Measurements from ENCODE around the gene PSMG3. TPM values are rescaled to one million over a fixed set of nuclear protein-coding genes. Genes with fewer than 3 reads are reported as not detected.
"Not testable (repeated sequence)": the region's sequence is repeated elsewhere in the genome, so short reads cannot be mapped to it uniquely, and the experiment has no call there.

PSMG3 gene
- total and polyA plus RNA-seq, 4 donors = 14.1 to 45.2 (median 30.9) TPM

GRCh38 chr7:1586827-1587705, 17.2 kb upstream of the PSMG3 start:
- no peaks in the 10 kb centered on the region for H3K27me3 ChIP-seq (ENCODE audit: control insufficient read depth in 1 of 2, insufficient read depth in 2 of 2, low read length in 1 of 2)
- no peak for ATAC-seq (ENCODE audit: low FRiP score)
- no peak overlapping the region for H3K27ac ChIP-seq (ENCODE audit: low read depth in 1 of 2, low read length in 2 of 2)
- WGBS, 2 donors = 65 to 67% methylated on average over 41 to 42 of the region's 42 CpGs
- no peak for DNase-seq
- no peak overlapping the region for H3K4me3 ChIP-seq (ENCODE audit: low read length in 2 of 2)
- intact Hi-C loops (cut with DNase I) = no loop called here
- H3K9me3 ChIP-seq (ENCODE audit: control insufficient read depth, low read length) = peaks cover 9% of the 10 kb centered on the region
- H3K36me3 ChIP-seq (ENCODE audit: control insufficient read depth in 1 of 2, insufficient read depth in 2 of 2, low read length in 1 of 2) = no peaks in the 10 kb centered on the region
- no peaks in the 10 kb centered on the region for H3K4me1 ChIP-seq (ENCODE audit: control insufficient read depth in 1 of 2, insufficient read depth in 2 of 2, low read length in 2 of 2)

GRCh38 chr7:1586126-1586826, 16.4 kb upstream of the PSMG3 start:
- H3K36me3 ChIP-seq (ENCODE audit: control insufficient read depth in 1 of 2, insufficient read depth in 2 of 2, low read length in 1 of 2) = no peaks in the 10 kb centered on the region
- ATAC-seq (ENCODE audit: low FRiP score) = no peak
- no peak for DNase-seq
- 84 to 86% methylated on average over 33 to 34 of the region's 34 CpGs for WGBS, 2 donors
- H3K27ac ChIP-seq (ENCODE audit: low read depth in 1 of 2, low read length in 2 of 2) = no peak overlapping the region
- no peaks in the 10 kb centered on the region for H3K27me3 ChIP-seq (ENCODE audit: control insufficient read depth in 1 of 2, insufficient read depth in 2 of 2, low read length in 1 of 2)
- peaks cover 9% of the 10 kb centered on the region for H3K9me3 ChIP-seq (ENCODE audit: control insufficient read depth, low read length)
- intact Hi-C loops (cut with DNase I) = no loop called here
- no peak overlapping the region for H3K4me3 ChIP-seq (ENCODE audit: low read length in 2 of 2)
- H3K4me1 ChIP-seq (ENCODE audit: control insufficient read depth in 1 of 2, insufficient read depth in 2 of 2, low read length in 2 of 2) = no peaks in the 10 kb centered on the region

GRCh38 chr7:1585142-1585981, 15.5 kb upstream of the PSMG3 start:
- intact Hi-C loops (cut with DNase I) = no loop called here
- ATAC-seq (ENCODE audit: low FRiP score) = no peak
- Histone ChIP-seq H3K4me1 (ENCODE audit: control insufficient read depth in 1 of 2, insufficient read depth in 2 of 2, low read length in 2 of 2) (no peaks in the 10 kb centered on the region), H3K27me3 (ENCODE audit: control insufficient read depth in 1 of 2, insufficient read depth in 2 of 2, low read length in 1 of 2) (no peaks in the 10 kb centered on the region), H3K27ac (ENCODE audit: low read depth in 1 of 2, low read length in 2 of 2) (no peak overlapping the region), H3K4me3 (ENCODE audit: low read length in 2 of 2) (no peak overlapping the region), H3K9me3 (ENCODE audit: control insufficient read depth, low read length) (peaks cover 9% of the 10 kb centered on the region), H3K36me3 (ENCODE audit: control insufficient read depth in 1 of 2, insufficient read depth in 2 of 2, low read length in 1 of 2) (no peaks in the 10 kb centered on the region)
- 87% methylated on average over 37 of the region's 37 CpGs for WGBS, 2 donors
- DNase-seq = no peak

GRCh38 chr7:1584700-1585099, 14.9 kb upstream of the PSMG3 start:
- DNase-seq (no peak), ATAC-seq (ENCODE audit: low FRiP score) (no peak)
- WGBS, 2 donors = 87 to 88% methylated on average over 18 of the region's 18 CpGs
- H3K4me1 ChIP-seq (ENCODE audit: control insufficient read depth in 1 of 2, insufficient read depth in 2 of 2, low read length in 2 of 2) = no peaks in the 10 kb centered on the region
- H3K4me3 ChIP-seq (ENCODE audit: low read length in 2 of 2) = no peak overlapping the region
- H3K27me3 ChIP-seq (ENCODE audit: control insufficient read depth in 1 of 2, insufficient read depth in 2 of 2, low read length in 1 of 2) = no peaks in the 10 kb centered on the region
- H3K36me3 ChIP-seq (ENCODE audit: control insufficient read depth in 1 of 2, insufficient read depth in 2 of 2, low read length in 1 of 2) = no peaks in the 10 kb centered on the region
- no peak overlapping the region for H3K27ac ChIP-seq (ENCODE audit: low read depth in 1 of 2, low read length in 2 of 2)
- intact Hi-C loops (cut with DNase I) = loop anchor here (5.0 kb wide), 2 partner anchors 623 to 628 kb away; no protein-coding TSS in a partner anchor
- H3K9me3 ChIP-seq (ENCODE audit: control insufficient read depth, low read length) = peaks cover 9% of the 10 kb centered on the region

GRCh38 chr7:1583241-1583930, 13.6 kb upstream of the PSMG3 start:
- 81 to 82% methylated on average over 19 of the region's 19 CpGs for WGBS, 2 donors
- H3K36me3 ChIP-seq (ENCODE audit: control insufficient read depth in 1 of 2, insufficient read depth in 2 of 2, low read length in 1 of 2); H3K4me3 ChIP-seq (ENCODE audit: low read length in 2 of 2); H3K9me3 ChIP-seq (ENCODE audit: control insufficient read depth, low read length); H3K27me3 ChIP-seq (ENCODE audit: control insufficient read depth in 1 of 2, insufficient read depth in 2 of 2, low read length in 1 of 2); ATAC-seq (ENCODE audit: low FRiP score); DNase-seq; H3K27ac ChIP-seq (ENCODE audit: low read depth in 1 of 2, low read length in 2 of 2); H3K4me1 ChIP-seq (ENCODE audit: control insufficient read depth in 1 of 2, insufficient read depth in 2 of 2, low read length in 2 of 2): not testable (repeated sequence)
- intact Hi-C loops (cut with DNase I) = loop anchor here (5.0 kb wide), 2 partner anchors 624 to 629 kb away; no protein-coding TSS in a partner anchor

- DNase-seq (no peak), ATAC-seq (ENCODE audit: low FRiP score) (no peak)
- H3K27ac ChIP-seq (ENCODE audit: low read depth in 1 of 2, low read length in 2 of 2) = no peak overlapping the region
- no peaks in the 10 kb centered on the region for H3K27me3 ChIP-seq (ENCODE audit: control insufficient read depth in 1 of 2, insufficient read depth in 2 of 2, low read length in 1 of 2)
- H3K4me1 ChIP-seq (ENCODE audit: control insufficient read depth in 1 of 2, insufficient read depth in 2 of 2, low read length in 2 of 2) = no peaks in the 10 kb centered on the region
- no peaks in the 10 kb centered on the region for H3K36me3 ChIP-seq (ENCODE audit: control insufficient read depth in 1 of 2, insufficient read depth in 2 of 2, low read length in 1 of 2)
- H3K4me3 ChIP-seq (ENCODE audit: low read length in 2 of 2) = no peak overlapping the region
- intact Hi-C loops (cut with DNase I) = loop anchor here (5.0 kb wide), 2 partner anchors 627 to 632 kb away; no protein-coding TSS in a partner anchor
- 85 to 87% methylated on average over 19 of the region's 19 CpGs for WGBS, 2 donors
- no peaks in the 10 kb centered on the region for H3K9me3 ChIP-seq (ENCODE audit: control insufficient read depth, low read length)
Measured at GRCh38 chr7:1580422-1581030, 10.7 kb upstream of the PSMG3 start.

GRCh38 chr7:1579481-1580421, 9.9 kb upstream of the PSMG3 start:
- H3K27ac ChIP-seq (ENCODE audit: low read depth in 1 of 2, low read length in 2 of 2) = no peak overlapping the region
- 27 to 29% methylated on average over 11 to 14 of the region's 14 CpGs for WGBS, 2 donors
- peak; percentile 89 for ATAC-seq (ENCODE audit: low FRiP score)
- intact Hi-C loops (cut with DNase I) = loop anchor here (5.0 to 10.0 kb wide), 4 partner anchors 628 to 775 kb away; partner anchors contain the start of genes EIF3B (in 1 of the 2), MRM2 (in 1 of the 2) and NUDT1 (in 1 of the 2)
- H3K4me3 ChIP-seq (ENCODE audit: low read length in 2 of 2) = no peak overlapping the region
- H3K36me3 ChIP-seq (ENCODE audit: control insufficient read depth in 1 of 2, insufficient read depth in 2 of 2, low read length in 1 of 2) = no peaks in the 10 kb centered on the region
- no peaks in the 10 kb centered on the region for H3K4me1 ChIP-seq (ENCODE audit: control insufficient read depth in 1 of 2, insufficient read depth in 2 of 2, low read length in 2 of 2)
- no peaks in the 10 kb centered on the region for H3K9me3 ChIP-seq (ENCODE audit: control insufficient read depth, low read length)
- H3K27me3 ChIP-seq (ENCODE audit: control insufficient read depth in 1 of 2, insufficient read depth in 2 of 2, low read length in 1 of 2) = no peaks in the 10 kb centered on the region
- peak; percentile 77 to 92 for DNase-seq

Data from aorta (tissue), 5 donors.